ENCODE results near the gene SCIN. TPM values are rescaled to one million over a fixed set of nuclear protein-coding genes. Genes with fewer than 3 reads are reported as not detected.

SCIN gene
- total and polyA plus RNA-seq, 2 donors (not counting 1 experiment from before 2014, with no cell fraction given) = 0.49 to 0.97 TPM

- ChIA-PET CTCF (interaction anchor here (0.9 kb wide), 1 partner anchor 46 kb away, joined by 3 read pairs; no protein-coding TSS in a partner anchor), POLR2A (no interaction called here)
- Mint-ChIP-seq H3K4me3 (peak overlapping the region; percentile 89), H3K4me1 (peaks cover 12% of the 10 kb centered on the region), H3K27me3 (peaks cover 42% of the 10 kb centered on the region), H3K27ac (no peak overlapping the region), H3K9me3 (ENCODE audit: insufficient read depth) (no peaks in the 10 kb centered on the region)
- Histone ChIP-seq H3K27me3 (replicated peaks in 1 of 4; ENCODE audit: control extremely low read depth in 1 of 4, control insufficient read depth in 3 of 4, insufficient read depth in 4 of 4, low read length in 3 of 4) (peaks cover 0 to 25% (median 7%) of the 10 kb centered on the region in 4 experiments), H3K9me3 (ENCODE audit: control extremely low read depth in 1 of 3, control insufficient read depth in 2 of 3, insufficient read depth in 1 of 3, low read length in 2 of 3) (peaks cover 0 to 4% (median 0%) of the 10 kb centered on the region in 3 donors), H3K4me1 (ENCODE audit: control insufficient read depth in 2 of 2, insufficient read depth in 2 of 2, low read length in 2 of 2) (peaks cover 19% of the 10 kb centered on the region in 2 donors), H3K4me2 (replicated peaks; ENCODE audit: low read depth, low read length, poor library complexity, severe bottlenecking) (peak overlapping the region; percentile 79), H3K9ac (ENCODE audit: low read length) (peak overlapping the region; percentile 58), H3K27ac (ENCODE audit: low read length in 2 of 2) (no peak overlapping the region), H3K79me2 (ENCODE audit: control insufficient read depth, insufficient read depth, low read length) (no peaks in the 10 kb centered on the region), H4K20me1 (ENCODE audit: control insufficient read depth, insufficient read depth, low read length, poor library complexity, severe bottlenecking) (no peaks in the 10 kb centered on the region), H2AFZ (ENCODE audit: insufficient read depth, low read depth, low read length, poor library complexity, severe bottlenecking) (peak overlapping the region; percentile 58), H3K4me3 (ENCODE audit: control extremely low read depth in 1 of 5, extremely low read depth in 1 of 5, insufficient read depth in 1 of 5, low read depth in 2 of 5, low read length in 4 of 5) (peak overlapping the region; percentile 1 to 67 (median 44)), H3K36me3 (replicated peaks in 1 of 2; ENCODE audit: control extremely low read depth in 1 of 2, control insufficient read depth in 1 of 2, extremely low read depth in 1 of 2, insufficient read depth in 2 of 2, low read length in 1 of 2) (no peaks in the 10 kb centered on the region)
- DNase-seq (no peak), ATAC-seq (ENCODE audit: low read depth) (no peak)
- TF ChIP-seq EZH2 (IDR thresholded peaks at IDR 0.05; ENCODE audit: borderline replicate concordance, insufficient read depth, low read depth, low read length, poor library complexity, severe bottlenecking) (no peak), CTCF (IDR thresholded peaks at IDR 0.05) (no peak)
- WGBS (ENCODE audit: insufficient coverage) = 0% methylated on average over 2 of the region's 10 CpGs
- intact Hi-C loops (cut with micrococcal nuclease) = no loop called here
Observed at GRCh38 chr7:12570168-12570533, 369 bp upstream of the SCIN start.

- H3K4me2 ChIP-seq (replicated peaks; ENCODE audit: low read depth, low read length, poor library complexity, severe bottlenecking) = no peak overlapping the region
- H3K27ac ChIP-seq (ENCODE audit: low read length in 2 of 2) = no peak overlapping the region
- intact Hi-C loops (cut with micrococcal nuclease) = no loop called here
- ChIA-PET CTCF (interaction anchor here (0.7 kb wide), 1 partner anchor 89 kb away, joined by 3 read pairs; no protein-coding TSS in a partner anchor), POLR2A (no interaction called here)
- peaks cover 0 to 4% (median 0%) of the 10 kb centered on the region in 3 donors for H3K9me3 ChIP-seq (ENCODE audit: control extremely low read depth in 1 of 3, control insufficient read depth in 2 of 3, insufficient read depth in 1 of 3, low read length in 2 of 3)
- H3K4me3 Mint-ChIP-seq = no peak overlapping the region
- no peak overlapping the region for H2AFZ ChIP-seq (ENCODE audit: insufficient read depth, low read depth, low read length, poor library complexity, severe bottlenecking)
- DNase-seq (no peak), ATAC-seq (ENCODE audit: low read depth) (no peak)
- no peaks in the 10 kb centered on the region for H3K79me2 ChIP-seq (ENCODE audit: control insufficient read depth, insufficient read depth, low read length)
- H3K27ac Mint-ChIP-seq = no peak overlapping the region
- H3K27me3 ChIP-seq (replicated peaks in 1 of 4; ENCODE audit: control extremely low read depth in 1 of 4, control insufficient read depth in 3 of 4, insufficient read depth in 4 of 4, low read length in 3 of 4) = peaks cover 0 to 25% (median 7%) of the 10 kb centered on the region in 4 experiments
- H3K9me3 Mint-ChIP-seq (ENCODE audit: insufficient read depth) = no peaks in the 10 kb centered on the region
- peaks cover 35% of the 10 kb centered on the region for H3K27me3 Mint-ChIP-seq
- no peak overlapping the region for H3K4me3 ChIP-seq (ENCODE audit: control extremely low read depth in 1 of 5, extremely low read depth in 1 of 5, insufficient read depth in 1 of 5, low read depth in 2 of 5, low read length in 4 of 5)
- no peaks in the 10 kb centered on the region for H4K20me1 ChIP-seq (ENCODE audit: control insufficient read depth, insufficient read depth, low read length, poor library complexity, severe bottlenecking)
- 100% methylated on average over 4 of the region's 5 CpGs for WGBS (ENCODE audit: insufficient coverage)
- H3K36me3 ChIP-seq (replicated peaks in 1 of 2; ENCODE audit: control extremely low read depth in 1 of 2, control insufficient read depth in 1 of 2, extremely low read depth in 1 of 2, insufficient read depth in 2 of 2, low read length in 1 of 2) = no peaks in the 10 kb centered on the region
- TF ChIP-seq EZH2 (IDR thresholded peaks at IDR 0.05; ENCODE audit: borderline replicate concordance, insufficient read depth, low read depth, low read length, poor library complexity, severe bottlenecking) (no peak), CTCF (IDR thresholded peaks at IDR 0.05) (no peak)
- H3K4me1 Mint-ChIP-seq = peaks cover 12% of the 10 kb centered on the region
- no peak overlapping the region for H3K9ac ChIP-seq (ENCODE audit: low read length)
- peaks cover 19% of the 10 kb centered on the region in 2 donors for H3K4me1 ChIP-seq (ENCODE audit: control insufficient read depth in 2 of 2, insufficient read depth in 2 of 2, low read length in 2 of 2)
Observed at GRCh38 chr7:12571691-12572090, 1.2 kb downstream of the SCIN start.
